Uterus (tissue), 4 donors: Measurements from ENCODE around the gene QDPR. TPM values are rescaled to one million over a fixed set of nuclear protein-coding genes. Genes with fewer than 3 reads are reported as not detected.

ENCODE experiments used
- DNase-seq, 2 donors: peaks; one replicate each; pipeline ENCODE4 v3.0.0-alpha.2; 2019 to 2020
- H3K27ac ChIP-seq, 2 donors: fragments of 200-600 bp; sonication (generic); 1 replicate in 1 of 2; 2 replicates in 1 of 2; pipeline ENCODE4 v1.5.1; 2016 to 2018
- H3K27me3 ChIP-seq, 2 donors: fragments of 200-600 bp; sonication (generic); one replicate each; pipeline ENCODE4 v1.5.1; 2018 to 2019; ENCODE audit warnings: control low read depth in 1 of 2
- H3K36me3 ChIP-seq, 2 donors: fragments of 200-600 bp; sonication (generic); one replicate each; pipeline ENCODE4 v1.5.1; 2019; ENCODE audit warnings: control low read depth in 1 of 2
- H3K4me1 ChIP-seq, 2 donors: fragments of 200-600 bp; sonication (generic); one replicate each; pipeline ENCODE4 v1.5.1; 2018 to 2019; ENCODE audit warnings: control low read depth in 1 of 2
- H3K4me3 ChIP-seq, 2 donors: fragments of 200-600 bp; sonication (generic); 1 replicate in 1 of 2; 2 replicates in 1 of 2; pipeline ENCODE4 v1.5.1; 2018 to 2019; ENCODE audit warnings: mild to moderate bottlenecking in 1 of 2
- H3K9me3 ChIP-seq, 2 donors: fragments of 200-600 bp; sonication (generic); one replicate each; pipeline ENCODE4 v1.5.1; 2019; ENCODE audit warnings: control low read depth in 1 of 2
- POLR2A ChIP-seq, 2 donors: fragments of 450-650 bp; IDR thresholded peaks; one replicate each; pipeline ENCODE4 v1.6.1; 2016; ENCODE audit warnings: antibody characterized with exemption in 2 of 2, mild to moderate bottlenecking in 1 of 2, moderate library complexity in 1 of 2
- intact Hi-C: fragments of 100-400 bp; cut with DNase I; formaldehyde crosslinking; loops from one replicate; pipeline ENCODE4 v1.15.1; 2023; ENCODE audit warnings: low total_unique reads
- total RNA-seq, 4 donors: library from RNA; depleted of rRNA in 3 of 4; stranded (reverse); fragments of >200 nt in 3 of 4; gene quantifications; one replicate each; pipeline versions ENCODE4 v1.1.0 to v1.2.4, GENCODE V29; 2014 to 2023
- TF ChIP-seq, protein P1 (sequence below), 4 experiments: fragments of 200-600 bp in 2 of 4; fragments of 450-650 bp in 2 of 4; sonication (generic) in 2 of 4; IDR thresholded peaks; one replicate each; pipeline ENCODE4 v1.5.1; 2016 to 2019; ENCODE audit warnings: antibody characterized with exemption in 4 of 4, mild to moderate bottlenecking in 2 of 4, moderate library complexity in 1 of 4
- donor health status: DM: yes; HTN: yes; CAD: no.

The QDPR gene
- total RNA-seq, 4 donors from 2014 or later: 2.3 to 48.5 (median 16.5) TPM

DNA sequence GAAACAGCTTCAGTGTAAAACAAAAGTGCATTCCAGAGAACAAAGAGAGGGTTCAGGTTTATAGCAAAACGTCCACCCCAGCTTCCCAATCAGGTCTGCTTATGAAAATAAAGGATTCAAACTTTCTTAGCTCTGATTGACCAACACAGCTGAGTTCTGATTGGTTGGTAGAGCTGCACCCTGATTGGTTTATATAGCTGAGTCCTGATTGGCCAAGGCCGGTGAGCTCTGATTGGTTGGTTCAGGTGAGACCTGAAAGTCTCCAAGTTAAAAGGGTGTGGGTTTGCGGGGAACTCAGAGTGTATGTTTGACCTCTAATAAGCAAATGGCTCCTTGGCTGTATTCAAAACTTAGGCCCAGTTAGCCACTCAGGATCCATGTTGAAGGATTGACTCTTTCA lies 24.0 kb upstream of the QDPR start:
- no peak overlapping the region for H3K4me3 ChIP-seq
- H3K4me1 ChIP-seq: no peaks in the 10 kb centered on the region
- H3K36me3 ChIP-seq: no peaks in the 10 kb centered on the region
- TF ChIP-seq, protein P1, sequence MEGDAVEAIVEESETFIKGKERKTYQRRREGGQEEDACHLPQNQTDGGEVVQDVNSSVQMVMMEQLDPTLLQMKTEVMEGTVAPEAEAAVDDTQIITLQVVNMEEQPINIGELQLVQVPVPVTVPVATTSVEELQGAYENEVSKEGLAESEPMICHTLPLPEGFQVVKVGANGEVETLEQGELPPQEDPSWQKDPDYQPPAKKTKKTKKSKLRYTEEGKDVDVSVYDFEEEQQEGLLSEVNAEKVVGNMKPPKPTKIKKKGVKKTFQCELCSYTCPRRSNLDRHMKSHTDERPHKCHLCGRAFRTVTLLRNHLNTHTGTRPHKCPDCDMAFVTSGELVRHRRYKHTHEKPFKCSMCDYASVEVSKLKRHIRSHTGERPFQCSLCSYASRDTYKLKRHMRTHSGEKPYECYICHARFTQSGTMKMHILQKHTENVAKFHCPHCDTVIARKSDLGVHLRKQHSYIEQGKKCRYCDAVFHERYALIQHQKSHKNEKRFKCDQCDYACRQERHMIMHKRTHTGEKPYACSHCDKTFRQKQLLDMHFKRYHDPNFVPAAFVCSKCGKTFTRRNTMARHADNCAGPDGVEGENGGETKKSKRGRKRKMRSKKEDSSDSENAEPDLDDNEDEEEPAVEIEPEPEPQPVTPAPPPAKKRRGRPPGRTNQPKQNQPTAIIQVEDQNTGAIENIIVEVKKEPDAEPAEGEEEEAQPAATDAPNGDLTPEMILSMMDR (IDR thresholded peaks at IDR 0.05): no peak
- TF ChIP-seq POLR2A (IDR thresholded peaks at IDR 0.05): no peak
- no peaks in the 10 kb centered on the region for H3K27me3 ChIP-seq
- DNase-seq: no peak
- no peaks in the 10 kb centered on the region for H3K9me3 ChIP-seq
- no peak overlapping the region for H3K27ac ChIP-seq
- intact Hi-C loops: no loop called here

DNA sequence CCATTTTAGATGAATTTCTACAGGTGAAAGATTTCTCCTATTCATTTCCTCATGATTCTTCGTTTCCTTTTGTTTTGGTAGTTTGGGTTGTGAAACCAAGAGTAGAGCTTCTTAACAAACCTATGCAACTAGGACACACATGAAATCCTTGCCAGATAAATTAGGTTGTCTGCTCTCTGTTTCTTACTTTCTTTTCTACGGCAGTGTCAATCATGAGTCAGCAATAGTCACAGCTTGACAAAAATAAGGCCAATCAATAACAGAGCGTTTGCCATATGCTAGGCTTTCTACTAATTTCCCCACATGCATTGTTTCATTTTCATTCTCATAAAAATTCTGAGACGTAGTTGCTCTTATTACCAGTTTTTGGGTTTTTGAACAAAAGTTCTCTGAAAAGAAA lies 23.4 kb upstream of the QDPR start:
- no peaks in the 10 kb centered on the region for H3K27me3 ChIP-seq
- H3K9me3 ChIP-seq: no peaks in the 10 kb centered on the region
- no peaks in the 10 kb centered on the region for H3K4me1 ChIP-seq
- no peak overlapping the region for H3K4me3 ChIP-seq
- TF ChIP-seq, protein P1 (IDR thresholded peaks at IDR 0.05): no peak
- no peak for TF ChIP-seq POLR2A (IDR thresholded peaks at IDR 0.05)
- no peak for DNase-seq
- no peak overlapping the region for H3K27ac ChIP-seq
- no peaks in the 10 kb centered on the region for H3K36me3 ChIP-seq
- intact Hi-C loops: no loop called here

DNA sequence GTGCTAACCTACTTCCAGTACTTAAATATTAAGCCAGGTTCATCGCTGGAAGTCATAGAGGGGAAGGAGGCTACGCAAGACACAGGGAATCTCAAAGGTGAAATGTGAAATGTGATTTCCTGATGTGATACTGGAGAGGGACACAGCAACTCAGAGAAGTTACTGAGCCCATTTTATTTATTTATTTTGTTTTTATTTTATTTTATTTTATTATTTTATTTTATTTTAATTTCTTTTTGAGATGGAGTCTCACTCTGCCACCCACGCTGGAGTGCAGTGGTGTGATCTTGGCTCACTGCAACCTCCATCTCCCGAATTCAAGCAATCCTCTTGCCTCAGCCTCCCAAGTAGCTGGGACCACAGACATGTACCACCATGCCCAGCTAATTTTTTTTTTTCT lies 22.8 kb upstream of the QDPR start:
- Histone ChIP-seq H3K27me3 (no peaks in the 10 kb centered on the region), H3K9me3 (no peaks in the 10 kb centered on the region), H3K27ac (no peak overlapping the region), H3K36me3 (no peaks in the 10 kb centered on the region), H3K4me3 (no peak overlapping the region), H3K4me1 (no peaks in the 10 kb centered on the region)
- intact Hi-C loops: no loop called here
- no peak for DNase-seq
- TF ChIP-seq POLR2A (IDR thresholded peaks at IDR 0.05): no peak
- TF ChIP-seq, protein P1 (IDR thresholded peaks at IDR 0.05): no peak

DNA sequence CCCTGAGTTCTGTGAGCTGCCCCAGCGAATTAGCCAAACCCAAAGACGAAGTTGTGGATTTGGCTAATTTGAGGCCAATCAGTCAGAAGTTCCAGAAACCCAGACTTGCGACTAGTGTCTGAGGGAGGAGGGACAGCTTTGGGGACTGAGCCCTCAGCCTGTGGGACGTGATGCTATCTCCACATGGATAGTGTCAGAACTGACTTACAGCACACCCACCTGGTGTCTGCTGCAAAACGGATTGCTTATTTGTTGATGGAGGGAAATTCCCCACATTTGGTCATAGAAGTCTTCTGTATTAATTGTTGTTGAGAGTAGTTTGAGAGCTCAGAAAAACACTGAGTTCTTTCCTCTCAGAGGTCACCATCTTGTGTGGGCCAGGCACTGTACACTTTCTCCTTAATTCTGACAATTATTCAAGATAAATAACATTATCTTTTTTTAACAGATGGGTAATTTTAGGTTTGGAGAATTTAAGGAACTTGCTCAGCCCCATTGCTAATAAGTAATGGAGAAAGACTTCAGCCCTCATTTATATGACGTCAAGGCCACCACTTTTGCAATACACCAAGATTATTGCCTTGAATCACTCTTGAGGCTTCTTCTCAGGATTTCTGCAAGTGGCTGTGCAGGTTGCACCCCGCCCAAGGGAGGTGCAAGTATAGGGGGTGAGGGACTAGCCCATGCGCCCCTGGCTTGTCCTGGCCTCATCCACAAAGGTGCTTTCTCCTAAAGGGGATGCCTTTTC lies 19.8 kb upstream of the QDPR start:
- TF ChIP-seq POLR2A (IDR thresholded peaks at IDR 0.05): no peak
- Histone ChIP-seq H3K27ac (no peak overlapping the region), H3K36me3 (no peaks in the 10 kb centered on the region), H3K4me1 (no peaks in the 10 kb centered on the region), H3K9me3 (no peaks in the 10 kb centered on the region), H3K27me3 (no peaks in the 10 kb centered on the region), H3K4me3 (no peak overlapping the region)
- intact Hi-C loops: no loop called here
- DNase-seq: no peak

DNA sequence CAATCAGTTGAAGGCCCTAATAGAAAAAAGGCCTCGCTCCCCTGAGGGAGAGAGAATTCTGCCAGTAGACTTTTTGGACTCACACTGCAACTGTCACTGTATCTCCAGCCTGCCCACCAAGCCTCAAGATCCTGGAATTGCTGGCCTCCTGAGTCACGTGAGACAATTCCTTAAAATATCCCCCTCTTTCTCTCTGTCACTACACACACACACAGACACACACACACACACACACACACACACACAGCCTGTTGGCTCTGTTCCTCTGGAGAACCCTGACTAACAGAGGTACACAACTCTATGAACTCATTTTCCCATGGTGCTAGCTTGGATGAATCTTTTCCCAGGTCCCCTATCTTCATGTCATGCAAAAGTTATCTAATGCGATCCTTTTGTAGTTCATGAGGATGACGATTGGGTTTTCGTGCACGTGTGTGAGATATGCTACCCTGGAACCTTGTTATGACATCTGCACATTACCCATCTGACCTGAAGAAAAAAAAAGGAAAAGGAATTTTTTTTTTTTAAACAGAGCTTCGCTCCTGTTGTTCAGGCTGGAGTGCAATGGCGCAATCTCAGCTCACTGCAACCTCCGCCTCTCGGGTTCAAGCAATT lies 16.8 kb upstream of the QDPR start:
- no peak overlapping the region for H3K4me3 ChIP-seq
- intact Hi-C loops: no loop called here
- no peaks in the 10 kb centered on the region for H3K27me3 ChIP-seq
- no peaks in the 10 kb centered on the region for H3K36me3 ChIP-seq
- no peaks in the 10 kb centered on the region for H3K4me1 ChIP-seq
- TF ChIP-seq POLR2A (IDR thresholded peaks at IDR 0.05): no peak
- TF ChIP-seq, protein P1 (IDR thresholded peaks at IDR 0.05): no peak
- no peak overlapping the region for H3K27ac ChIP-seq
- no peak for DNase-seq
- no peaks in the 10 kb centered on the region for H3K9me3 ChIP-seq
